Body of pancreas (tissue), 4 donors: Measurements from ENCODE around the gene NME3. TPM values are rescaled to one million over a fixed set of nuclear protein-coding genes. Genes with fewer than 3 reads are reported as not detected.

Source experiments
- ATAC-seq: fragments of 150-250 bp; one replicate; pipeline ENCODE4 v1.9.1; 2016
- DNase-seq, 4 donors: peaks; one replicate each; pipeline ENCODE4 v3.0.0-alpha.2; 2019
- H3K27ac ChIP-seq, 4 donors: fragments of 200-600 bp; sonication (generic); 1 replicate in 3 of 4; 2 replicates in 1 of 4; pipeline versions ENCODE4 v1.5.1 to v1.6.1; 2016 to 2019; ENCODE audit warnings: mild to moderate bottlenecking in 1 of 4, mixed read lengths in 1 of 4, moderate library complexity in 1 of 4
- H3K27me3 ChIP-seq, 2 donors: fragments of 200-600 bp; sonication (generic); one replicate each; pipeline ENCODE4 v1.6.0; 2016; ENCODE audit warnings: mild to moderate bottlenecking in 1 of 2
- H3K36me3 ChIP-seq, 2 donors: fragments of 200-600 bp; sonication (generic); replicated peaks in 1 of 2; 2 replicates each; pipeline ENCODE4 v1.5.1; 2016; ENCODE audit warnings: low read depth in 2 of 2; ENCODE audit not compliant: insufficient read depth in 1 of 2
- H3K4me1 ChIP-seq: fragments of 200-600 bp; sonication (generic); one replicate; pipeline ENCODE4 v1.6.0; 2016
- H3K4me3 ChIP-seq, 2 donors: fragments of 200-600 bp; sonication (generic); 1 replicate in 1 of 2; 2 replicates in 1 of 2; pipeline ENCODE4 v1.5.1; 2016 to 2019
- H3K9me3 ChIP-seq, 3 donors: fragments of 200-600 bp; sonication (generic); 1 replicate in 2 of 3; 2 replicates in 1 of 3; pipeline ENCODE4 v1.5.1; 2016
- POLR2A ChIP-seq, 3 donors: fragments of 450-650 bp; IDR thresholded peaks; one replicate each; pipeline ENCODE4 v1.6.1; 2016; ENCODE audit warnings: antibody characterized with exemption in 3 of 3, mild to moderate bottlenecking in 2 of 3
- WGBS, 2 donors: methylation state at CpG; one replicate each; pipeline ENCODE4 v1.1.5; 2017; 5-methylcytosine and 5-hydroxymethylcytosine counted together
- intact Hi-C: fragments of 100-400 bp; cut with DNase I; formaldehyde crosslinking; loops from one replicate; pipeline ENCODE4 v1.15.1; 2023
- total RNA-seq, 2 donors: library from RNA; depleted of rRNA; stranded (reverse); fragments of >200 nt; gene quantifications; one replicate each; pipeline ENCODE4 v1.1.0, GENCODE V29; 2016
- TF ChIP-seq, protein P1 (sequence below), 7 experiments: fragments of 450-650 bp in 4 of 7; fragments of 200-600 bp in 3 of 7; sonication (generic) in 3 of 7; IDR thresholded peaks; one replicate each; pipeline ENCODE4 v1.5.1; 2016 to 2019; ENCODE audit warnings: antibody characterized with exemption in 7 of 7

Gene NME3
- total RNA-seq, 2 donors from 2014 or later: 62.8 to 113 TPM

GRCh38 chr16:1818204-1818872 lies 47.0 kb upstream of the NME3 start:
- peaks cover 0 to 8% of the 10 kb centered on the region in 2 donors for H3K36me3 ChIP-seq

DNA sequence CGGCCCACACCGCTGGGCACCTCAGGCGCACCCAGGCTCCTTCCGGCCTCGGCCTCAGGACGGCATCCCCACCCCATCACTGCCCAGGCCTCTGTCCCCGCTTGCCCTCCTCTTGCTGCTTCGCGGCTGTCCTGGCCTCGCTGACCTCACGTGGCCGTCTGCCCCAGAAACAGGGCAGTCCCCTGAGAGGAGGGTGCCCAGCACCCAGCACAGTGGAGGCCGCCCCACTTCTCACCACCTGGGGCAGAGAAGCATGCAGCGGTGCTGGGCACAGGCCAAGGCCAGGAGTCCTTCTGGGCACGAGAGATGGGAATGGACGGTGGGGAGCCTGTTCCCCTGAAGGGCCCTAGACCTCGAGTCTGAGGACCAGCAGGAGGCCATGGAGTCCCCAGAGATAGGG lies 46.4 kb upstream of the NME3 start:
- DNase-seq: no peak
- Histone ChIP-seq H3K27me3 (no peaks in the 10 kb centered on the region), H3K36me3 (peaks cover 0 to 8% of the 10 kb centered on the region in 2 donors), H3K4me1 (peaks cover 10% of the 10 kb centered on the region), H3K9me3 (no peaks in the 10 kb centered on the region), H3K27ac (no peak overlapping the region), H3K4me3 (no peak overlapping the region)
- intact Hi-C loops: no loop called here
- TF ChIP-seq, protein P1, sequence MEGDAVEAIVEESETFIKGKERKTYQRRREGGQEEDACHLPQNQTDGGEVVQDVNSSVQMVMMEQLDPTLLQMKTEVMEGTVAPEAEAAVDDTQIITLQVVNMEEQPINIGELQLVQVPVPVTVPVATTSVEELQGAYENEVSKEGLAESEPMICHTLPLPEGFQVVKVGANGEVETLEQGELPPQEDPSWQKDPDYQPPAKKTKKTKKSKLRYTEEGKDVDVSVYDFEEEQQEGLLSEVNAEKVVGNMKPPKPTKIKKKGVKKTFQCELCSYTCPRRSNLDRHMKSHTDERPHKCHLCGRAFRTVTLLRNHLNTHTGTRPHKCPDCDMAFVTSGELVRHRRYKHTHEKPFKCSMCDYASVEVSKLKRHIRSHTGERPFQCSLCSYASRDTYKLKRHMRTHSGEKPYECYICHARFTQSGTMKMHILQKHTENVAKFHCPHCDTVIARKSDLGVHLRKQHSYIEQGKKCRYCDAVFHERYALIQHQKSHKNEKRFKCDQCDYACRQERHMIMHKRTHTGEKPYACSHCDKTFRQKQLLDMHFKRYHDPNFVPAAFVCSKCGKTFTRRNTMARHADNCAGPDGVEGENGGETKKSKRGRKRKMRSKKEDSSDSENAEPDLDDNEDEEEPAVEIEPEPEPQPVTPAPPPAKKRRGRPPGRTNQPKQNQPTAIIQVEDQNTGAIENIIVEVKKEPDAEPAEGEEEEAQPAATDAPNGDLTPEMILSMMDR (IDR thresholded peaks at IDR 0.05): no peak
- no peak for TF ChIP-seq POLR2A (IDR thresholded peaks at IDR 0.05)
- 89 to 91% methylated on average over 12 to 17 of the region's 17 CpGs for WGBS, 2 donors
- no peak for ATAC-seq

More at GRCh38 chr16:1818204-1818872, 47.0 kb upstream of the NME3 start:
- ATAC-seq (no peak), DNase-seq (no peak)
- WGBS, 2 donors: 93 to 97% methylated on average over 7 to 25 of the region's 27 CpGs
- no peak overlapping the region for H3K27ac ChIP-seq
- TF ChIP-seq, protein P1 (IDR thresholded peaks at IDR 0.05): no peak
- TF ChIP-seq POLR2A (IDR thresholded peaks at IDR 0.05): no peak
- intact Hi-C loops: no loop called here
- no peaks in the 10 kb centered on the region for H3K9me3 ChIP-seq
- peaks cover 8% of the 10 kb centered on the region for H3K4me1 ChIP-seq
- no peaks in the 10 kb centered on the region for H3K27me3 ChIP-seq
- no peak overlapping the region for H3K4me3 ChIP-seq

- Histone ChIP-seq H3K9me3 (no peaks in the 10 kb centered on the region), H3K4me1 (peaks cover 10% of the 10 kb centered on the region), H3K4me3 (no peak overlapping the region), H3K27ac (no peak overlapping the region), H3K36me3 (peaks cover 0 to 8% of the 10 kb centered on the region in 2 donors), H3K27me3 (no peaks in the 10 kb centered on the region)
- 96 to 98% methylated on average over 5 to 8 of the region's 9 CpGs for WGBS, 2 donors
- ATAC-seq (no peak), DNase-seq (no peak)
- TF ChIP-seq POLR2A (IDR thresholded peaks at IDR 0.05): no peak
- TF ChIP-seq, protein P1 (IDR thresholded peaks at IDR 0.05): no peak
- intact Hi-C loops: no loop called here
These were observed 45.9 kb upstream of the NME3 start for GRCh38 chr16:1817276-1817589.

- 87 to 92% methylated on average over 25 to 39 of the region's 40 CpGs for WGBS, 2 donors
- Histone ChIP-seq H3K27me3 (no peaks in the 10 kb centered on the region), H3K4me1 (peaks cover 10% of the 10 kb centered on the region), H3K9me3 (no peaks in the 10 kb centered on the region), H3K4me3 (no peak overlapping the region), H3K36me3 (peaks cover 0 to 8% of the 10 kb centered on the region in 2 donors), H3K27ac (no peak overlapping the region)
- TF ChIP-seq POLR2A (IDR thresholded peaks at IDR 0.05): no peak
- TF ChIP-seq, protein P1 (IDR thresholded peaks at IDR 0.05): no peak
- ATAC-seq: no peak
- DNase-seq: no peak
- intact Hi-C loops: no loop called here
These were observed 45.3 kb upstream of the NME3 start for GRCh38 chr16:1816396-1817275.
